ENCODE data around the gene HDGFL3. TPM values are rescaled to one million over a fixed set of nuclear protein-coding genes. Genes with fewer than 3 reads are reported as not detected.

HDGFL3 gene
- total and polyA plus RNA-seq, 9 of the 15 experiments (the other 6 are each of a cell fraction or from before 2014, with no cell fraction given), result 6.7 to 42.0 (median 31.4) TPM

DNA sequence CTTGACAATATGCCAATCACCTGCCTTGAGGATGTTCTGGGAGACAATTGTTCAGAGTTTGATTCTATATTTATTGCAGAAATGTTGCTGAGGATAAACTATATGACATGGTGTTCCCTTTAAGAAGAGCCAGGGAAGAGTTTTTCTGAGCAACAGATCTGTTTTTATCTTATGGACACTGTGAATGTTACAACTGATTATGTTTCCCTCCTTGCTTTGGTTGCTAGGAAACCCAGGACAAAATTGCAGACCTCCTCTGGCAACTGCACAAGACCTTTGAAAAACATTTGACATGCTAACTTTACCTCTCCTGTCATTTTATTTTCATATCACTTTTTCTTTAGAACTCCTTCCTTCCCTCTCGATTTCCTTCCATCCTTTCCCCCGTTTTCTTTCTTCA is 108.3 kb downstream of the HDGFL3 start (continued):
- TF ChIP-seq, protein P1, sequence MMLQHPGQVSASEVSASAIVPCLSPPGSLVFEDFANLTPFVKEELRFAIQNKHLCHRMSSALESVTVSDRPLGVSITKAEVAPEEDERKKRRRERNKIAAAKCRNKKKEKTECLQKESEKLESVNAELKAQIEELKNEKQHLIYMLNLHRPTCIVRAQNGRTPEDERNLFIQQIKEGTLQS (IDR thresholded peaks at IDR 0.05), result no peak
- TF ChIP-seq, protein P1 (CRISPR knock-in tag; conservative IDR thresholded peaks at IDR 0.05), result no peak
- TF ChIP-seq RB1 (IDR thresholded peaks at IDR 0.05; ENCODE audit: low read depth) (no peak), PRPF4 (IDR thresholded peaks at IDR 0.05; ENCODE audit: insufficient read depth, low read depth, low read length, poor library complexity, severe bottlenecking) (no peak), RCOR1 (IDR thresholded peaks at IDR 0.05; ENCODE audit: borderline replicate concordance in 1 of 2, low read depth in 2 of 2, low read length in 2 of 2) (no peak), ZNF764 (CRISPR knock-in tag; IDR thresholded peaks at IDR 0.05; ENCODE audit: low read depth) (no peak), CHD4 (IDR thresholded peaks at IDR 0.05; ENCODE audit: insufficient read depth, insufficient replicate concordance, low read depth, low read length, poor library complexity, severe bottlenecking) (no peak), ZBTB17 (CRISPR knock-in tag; IDR thresholded peaks at IDR 0.05) (no peak), RBM34 (IDR thresholded peaks at IDR 0.05; ENCODE audit: borderline replicate concordance, insufficient read depth, low read length) (no peak), TCFL5 (CRISPR knock-in tag; conservative IDR thresholded peaks at IDR 0.05) (no peak), SMARCA4 (IDR thresholded peaks at IDR 0.05) (no peak), ZFX (CRISPR knock-in tag; IDR thresholded peaks at IDR 0.05) (0 out of 2 replicates have a peak, but pooled peaks have one; percentile 21)
- TF ChIP-seq, protein P2, sequence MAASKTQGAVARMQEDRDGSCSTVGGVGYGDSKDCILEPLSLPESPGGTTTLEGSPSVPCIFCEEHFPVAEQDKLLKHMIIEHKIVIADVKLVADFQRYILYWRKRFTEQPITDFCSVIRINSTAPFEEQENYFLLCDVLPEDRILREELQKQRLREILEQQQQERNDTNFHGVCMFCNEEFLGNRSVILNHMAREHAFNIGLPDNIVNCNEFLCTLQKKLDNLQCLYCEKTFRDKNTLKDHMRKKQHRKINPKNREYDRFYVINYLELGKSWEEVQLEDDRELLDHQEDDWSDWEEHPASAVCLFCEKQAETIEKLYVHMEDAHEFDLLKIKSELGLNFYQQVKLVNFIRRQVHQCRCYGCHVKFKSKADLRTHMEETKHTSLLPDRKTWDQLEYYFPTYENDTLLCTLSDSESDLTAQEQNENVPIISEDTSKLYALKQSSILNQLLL (CRISPR knock-in tag; IDR thresholded peaks at IDR 0.05; ENCODE audit: borderline replicate concordance), result no peak
- TF ChIP-seq, protein P3, sequence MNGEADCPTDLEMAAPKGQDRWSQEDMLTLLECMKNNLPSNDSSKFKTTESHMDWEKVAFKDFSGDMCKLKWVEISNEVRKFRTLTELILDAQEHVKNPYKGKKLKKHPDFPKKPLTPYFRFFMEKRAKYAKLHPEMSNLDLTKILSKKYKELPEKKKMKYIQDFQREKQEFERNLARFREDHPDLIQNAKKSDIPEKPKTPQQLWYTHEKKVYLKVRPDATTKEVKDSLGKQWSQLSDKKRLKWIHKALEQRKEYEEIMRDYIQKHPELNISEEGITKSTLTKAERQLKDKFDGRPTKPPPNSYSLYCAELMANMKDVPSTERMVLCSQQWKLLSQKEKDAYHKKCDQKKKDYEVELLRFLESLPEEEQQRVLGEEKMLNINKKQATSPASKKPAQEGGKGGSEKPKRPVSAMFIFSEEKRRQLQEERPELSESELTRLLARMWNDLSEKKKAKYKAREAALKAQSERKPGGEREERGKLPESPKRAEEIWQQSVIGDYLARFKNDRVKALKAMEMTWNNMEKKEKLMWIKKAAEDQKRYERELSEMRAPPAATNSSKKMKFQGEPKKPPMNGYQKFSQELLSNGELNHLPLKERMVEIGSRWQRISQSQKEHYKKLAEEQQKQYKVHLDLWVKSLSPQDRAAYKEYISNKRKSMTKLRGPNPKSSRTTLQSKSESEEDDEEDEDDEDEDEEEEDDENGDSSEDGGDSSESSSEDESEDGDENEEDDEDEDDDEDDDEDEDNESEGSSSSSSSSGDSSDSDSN (IDR thresholded peaks at IDR 0.05; ENCODE audit: borderline replicate concordance in 1 of 2, low read depth in 2 of 2, low read length in 2 of 2), result no peak
- TF ChIP-seq, protein P4, sequence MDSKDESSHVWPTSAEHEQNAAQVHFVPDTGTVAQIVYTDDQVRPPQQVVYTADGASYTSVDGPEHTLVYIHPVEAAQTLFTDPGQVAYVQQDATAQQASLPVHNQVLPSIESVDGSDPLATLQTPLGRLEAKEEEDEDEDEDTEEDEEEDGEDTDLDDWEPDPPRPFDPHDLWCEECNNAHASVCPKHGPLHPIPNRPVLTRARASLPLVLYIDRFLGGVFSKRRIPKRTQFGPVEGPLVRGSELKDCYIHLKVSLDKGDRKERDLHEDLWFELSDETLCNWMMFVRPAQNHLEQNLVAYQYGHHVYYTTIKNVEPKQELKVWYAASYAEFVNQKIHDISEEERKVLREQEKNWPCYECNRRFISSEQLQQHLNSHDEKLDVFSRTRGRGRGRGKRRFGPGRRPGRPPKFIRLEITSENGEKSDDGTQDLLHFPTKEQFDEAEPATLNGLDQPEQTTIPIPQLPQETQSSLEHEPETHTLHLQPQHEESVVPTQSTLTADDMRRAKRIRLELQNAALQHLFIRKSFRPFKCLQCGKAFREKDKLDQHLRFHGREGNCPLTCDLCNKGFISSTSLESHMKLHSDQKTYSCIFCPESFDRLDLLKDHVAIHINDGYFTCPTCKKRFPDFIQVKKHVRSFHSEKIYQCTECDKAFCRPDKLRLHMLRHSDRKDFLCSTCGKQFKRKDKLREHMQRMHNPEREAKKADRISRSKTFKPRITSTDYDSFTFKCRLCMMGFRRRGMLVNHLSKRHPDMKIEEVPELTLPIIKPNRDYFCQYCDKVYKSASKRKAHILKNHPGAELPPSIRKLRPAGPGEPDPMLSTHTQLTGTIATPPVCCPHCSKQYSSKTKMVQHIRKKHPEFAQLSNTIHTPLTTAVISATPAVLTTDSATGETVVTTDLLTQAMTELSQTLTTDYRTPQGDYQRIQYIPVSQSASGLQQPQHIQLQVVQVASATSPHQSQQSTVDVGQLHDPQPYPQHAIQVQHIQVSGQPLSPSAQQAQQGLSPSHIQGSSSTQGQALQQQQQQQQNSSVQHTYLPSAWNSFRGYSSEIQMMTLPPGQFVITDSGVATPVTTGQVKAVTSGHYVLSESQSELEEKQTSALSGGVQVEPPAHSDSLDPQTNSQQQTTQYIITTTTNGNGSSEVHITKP (IDR thresholded peaks at IDR 0.05; ENCODE audit: partially characterized antibody), result no peak
- TF ChIP-seq, protein P5, sequence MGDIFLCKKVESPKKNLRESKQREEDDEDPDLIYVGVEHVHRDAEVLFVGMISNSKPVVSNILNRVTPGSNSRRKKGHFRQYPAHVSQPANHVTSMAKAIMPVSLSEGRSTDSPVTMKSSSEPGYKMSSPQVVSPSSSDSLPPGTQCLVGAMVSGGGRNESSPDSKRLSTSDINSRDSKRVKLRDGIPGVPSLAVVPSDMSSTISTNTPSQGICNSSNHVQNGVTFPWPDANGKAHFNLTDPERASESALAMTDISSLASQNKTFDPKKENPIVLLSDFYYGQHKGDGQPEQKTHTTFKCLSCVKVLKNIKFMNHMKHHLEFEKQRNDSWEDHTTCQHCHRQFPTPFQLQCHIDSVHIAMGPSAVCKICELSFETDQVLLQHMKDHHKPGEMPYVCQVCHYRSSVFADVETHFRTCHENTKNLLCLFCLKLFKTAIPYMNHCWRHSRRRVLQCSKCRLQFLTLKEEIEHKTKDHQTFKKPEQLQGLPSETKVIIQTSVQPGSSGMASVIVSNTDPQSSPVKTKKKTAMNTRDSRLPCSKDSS (IDR thresholded peaks at IDR 0.05; ENCODE audit: low read depth, partially characterized antibody), result no peak
